Aorta (tissue), 5 donors: ENCODE data around the gene PPP1R15A. TPM values are rescaled to one million over a fixed set of nuclear protein-coding genes. Genes with fewer than 3 reads are reported as not detected.
A peak's percentile ranks its signal among the peaks of the same experiment; 100 is the strongest.
"Not testable (repeated sequence)": the region's sequence is repeated elsewhere in the genome, so short reads cannot be mapped to it uniquely, and the experiment has no call there.

ENCODE experiments used
- ATAC-seq: fragments of 200-7000 bp; cut with Tn5 transposase; one replicate; pipeline ENCODE4 v1.9.1; 2022; ENCODE audit warnings: moderate library complexity; ENCODE audit not compliant: low FRiP score
- DNase-seq, 2 donors: peaks; one replicate each; pipeline ENCODE4 v3.0.0-alpha.2; 2020
- H3K27ac ChIP-seq, 2 donors: one replicate each; pipeline ENCODE4 v1.5.1; 2013; ENCODE audit warnings: low read length in 2 of 2, mild to moderate bottlenecking in 2 of 2, moderate library complexity in 2 of 2, control low read depth in 1 of 2, inconsistent platforms in 1 of 2, low read depth in 1 of 2
- H3K27me3 ChIP-seq, 2 donors: one replicate each; pipeline ENCODE4 v1.6.1; 2013; ENCODE audit warnings: control low read depth in 1 of 2, low read length in 1 of 2, mild to moderate bottlenecking in 1 of 2, moderate library complexity in 1 of 2; ENCODE audit not compliant: insufficient read depth in 2 of 2, control insufficient read depth in 1 of 2
- H3K36me3 ChIP-seq, 2 donors: one replicate each; pipeline ENCODE4 v1.6.1; 2013; ENCODE audit warnings: control low read depth in 1 of 2, low read length in 1 of 2, mild to moderate bottlenecking in 1 of 2; ENCODE audit not compliant: insufficient read depth in 2 of 2, control insufficient read depth in 1 of 2
- H3K4me1 ChIP-seq, 2 donors: one replicate each; pipeline ENCODE4 v1.6.1; 2013; ENCODE audit warnings: low read length in 2 of 2, control low read depth in 1 of 2, mild to moderate bottlenecking in 1 of 2, moderate library complexity in 1 of 2; ENCODE audit not compliant: insufficient read depth in 2 of 2, control insufficient read depth in 1 of 2
- H3K4me3 ChIP-seq, 2 donors: one replicate each; pipeline ENCODE4 v1.5.1; 2013; ENCODE audit warnings: low read length in 2 of 2, control low read depth in 1 of 2, mild to moderate bottlenecking in 1 of 2
- H3K9me3 ChIP-seq: one replicate; pipeline ENCODE4 v1.6.1; 2013; ENCODE audit warnings: mild to moderate bottlenecking, low read length; ENCODE audit not compliant: control insufficient read depth
- WGBS, 2 donors: extraction: QIAGEN DNeasy Blood & Tissue Kit; methylation state at CpG; one replicate each; pipeline ENCODE4 v1.1.7; 2013; 5-methylcytosine and 5-hydroxymethylcytosine counted together
- intact Hi-C, 2 donors: fragments of 100-400 bp; cut with DNase I; formaldehyde crosslinking; loops; one replicate each; pipeline versions ENCODE4 v1.14.2 to v1.15.0; 2022
- polyA plus RNA-seq, 2 donors: library from polyadenylated mRNA; stranded (reverse); fragments of 200-250 nt; gene quantifications; one replicate each; pipeline ENCODE4 v1.2.3, GENCODE V29; 2013
- total RNA-seq, 2 donors: library from RNA; stranded (reverse); fragmentation: NEBNext Ultra II Directional; extraction: Animal tissue kit (Norgen Biotek cat#: 25700); gene quantifications; one replicate each; pipeline ENCODE4 v1.2.1, GENCODE V29; 2021
- donor health status: healthy with polysubstance abuse.
- donor health status: Bipolar disorder and iron deficiency.
- donor health status: DM: no; HTN: no; CAD: no.
- donor health status: DM: no; HTN: no; CAD: no.
- donor health status: DM: yes; HTN: yes; CAD: no.

Gene PPP1R15A
- total and polyA plus RNA-seq, 4 donors: 57.2 to 182 (median 80.1) TPM

DNA sequence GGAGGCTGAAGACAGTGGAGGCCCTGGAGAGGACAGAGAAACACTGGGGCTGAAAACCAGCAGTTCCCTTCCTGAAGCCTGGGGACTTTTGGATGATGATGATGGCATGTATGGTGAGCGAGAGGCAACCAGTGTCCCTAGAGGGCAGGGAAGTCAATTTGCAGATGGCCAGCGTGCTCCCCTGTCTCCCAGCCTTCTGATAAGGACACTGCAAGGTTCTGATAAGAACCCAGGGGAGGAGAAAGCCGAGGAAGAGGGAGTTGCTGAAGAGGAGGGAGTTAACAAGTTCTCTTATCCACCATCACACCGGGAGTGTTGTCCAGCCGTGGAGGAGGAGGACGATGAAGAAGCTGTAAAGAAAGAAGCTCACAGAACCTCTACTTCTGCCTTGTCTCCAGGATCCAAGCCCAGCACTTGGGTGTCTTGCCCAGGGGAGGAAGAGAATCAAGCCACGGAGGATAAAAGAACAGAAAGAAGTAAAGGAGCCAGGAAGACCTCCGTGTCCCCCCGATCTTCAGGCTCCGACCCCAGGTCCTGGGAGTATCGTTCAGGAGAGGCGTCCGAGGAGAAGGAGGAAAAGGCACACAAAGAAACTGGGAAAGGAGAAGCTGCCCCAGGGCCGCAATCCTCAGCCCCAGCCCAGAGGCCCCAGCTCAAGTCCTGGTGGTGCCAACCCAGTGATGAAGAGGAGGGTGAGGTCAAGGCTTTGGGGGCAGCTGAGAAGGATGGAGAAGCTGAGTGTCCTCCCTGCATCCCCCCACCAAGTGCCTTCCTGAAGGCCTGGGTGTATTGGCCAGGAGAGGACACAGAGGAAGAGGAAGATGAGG lies 1.5 kb downstream of the PPP1R15A start:
- intact Hi-C loops: loop anchor here (5.0 to 10.0 kb wide), 2 partner anchors 91 to 94 kb away; partner anchors contain the start of gene FTL (in 2 of the 2)
- H3K9me3 ChIP-seq: no peaks in the 10 kb centered on the region
- peak overlapping the region; percentile 71 to 93 for H3K27ac ChIP-seq
- ATAC-seq (no peak), DNase-seq (no peak)
- peaks cover 0 to 4% of the 10 kb centered on the region in 2 donors for H3K36me3 ChIP-seq
- H3K27me3 ChIP-seq: no peaks in the 10 kb centered on the region
- no peaks in the 10 kb centered on the region for H3K4me1 ChIP-seq
- WGBS, 2 donors: 5 to 7% methylated on average over 14 of the region's 14 CpGs
- peak overlapping the region; percentile 24 to 99 for H3K4me3 ChIP-seq

DNA sequence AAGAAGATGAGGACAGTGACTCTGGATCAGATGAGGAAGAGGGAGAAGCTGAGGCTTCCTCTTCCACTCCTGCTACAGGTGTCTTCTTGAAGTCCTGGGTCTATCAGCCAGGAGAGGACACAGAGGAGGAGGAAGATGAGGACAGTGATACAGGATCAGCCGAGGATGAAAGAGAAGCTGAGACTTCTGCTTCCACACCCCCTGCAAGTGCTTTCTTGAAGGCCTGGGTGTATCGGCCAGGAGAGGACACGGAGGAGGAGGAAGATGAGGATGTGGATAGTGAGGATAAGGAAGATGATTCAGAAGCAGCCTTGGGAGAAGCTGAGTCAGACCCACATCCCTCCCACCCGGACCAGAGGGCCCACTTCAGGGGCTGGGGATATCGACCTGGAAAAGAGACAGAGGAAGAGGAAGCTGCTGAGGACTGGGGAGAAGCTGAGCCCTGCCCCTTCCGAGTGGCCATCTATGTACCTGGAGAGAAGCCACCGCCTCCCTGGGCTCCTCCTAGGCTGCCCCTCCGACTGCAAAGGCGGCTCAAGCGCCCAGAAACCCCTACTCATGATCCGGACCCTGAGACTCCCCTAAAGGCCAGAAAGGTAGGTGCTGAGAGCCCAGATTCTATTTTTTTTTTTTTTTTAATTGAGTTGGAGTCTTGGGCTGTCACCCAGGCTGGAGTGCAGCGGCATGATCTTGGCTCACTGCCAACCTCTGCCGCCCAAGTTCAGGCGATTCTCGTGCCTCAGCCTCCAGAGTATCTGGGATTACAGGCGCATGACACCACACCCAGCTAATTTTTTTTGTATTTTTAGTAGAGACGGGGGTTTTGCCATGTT lies 2.3 kb downstream of the PPP1R15A start:
- Histone ChIP-seq H3K27ac (peak overlapping the region in 1 of 2 donors; percentile 93), H3K36me3 (peaks cover 0 to 4% of the 10 kb centered on the region in 2 donors), H3K4me1 (no peaks in the 10 kb centered on the region), H3K9me3 (no peaks in the 10 kb centered on the region), H3K4me3 (peak overlapping the region; percentile 24 to 99), H3K27me3 (no peaks in the 10 kb centered on the region)
- ATAC-seq (peak; percentile 2), DNase-seq (peak in 1 of 2 donors; percentile 67)
- intact Hi-C loops: loop anchor here (5.0 to 10.0 kb wide), 2 partner anchors 90 to 93 kb away; partner anchors contain the start of gene FTL (in 2 of the 2)
- 3 to 5% methylated on average over 17 of the region's 17 CpGs for WGBS, 2 donors

DNA sequence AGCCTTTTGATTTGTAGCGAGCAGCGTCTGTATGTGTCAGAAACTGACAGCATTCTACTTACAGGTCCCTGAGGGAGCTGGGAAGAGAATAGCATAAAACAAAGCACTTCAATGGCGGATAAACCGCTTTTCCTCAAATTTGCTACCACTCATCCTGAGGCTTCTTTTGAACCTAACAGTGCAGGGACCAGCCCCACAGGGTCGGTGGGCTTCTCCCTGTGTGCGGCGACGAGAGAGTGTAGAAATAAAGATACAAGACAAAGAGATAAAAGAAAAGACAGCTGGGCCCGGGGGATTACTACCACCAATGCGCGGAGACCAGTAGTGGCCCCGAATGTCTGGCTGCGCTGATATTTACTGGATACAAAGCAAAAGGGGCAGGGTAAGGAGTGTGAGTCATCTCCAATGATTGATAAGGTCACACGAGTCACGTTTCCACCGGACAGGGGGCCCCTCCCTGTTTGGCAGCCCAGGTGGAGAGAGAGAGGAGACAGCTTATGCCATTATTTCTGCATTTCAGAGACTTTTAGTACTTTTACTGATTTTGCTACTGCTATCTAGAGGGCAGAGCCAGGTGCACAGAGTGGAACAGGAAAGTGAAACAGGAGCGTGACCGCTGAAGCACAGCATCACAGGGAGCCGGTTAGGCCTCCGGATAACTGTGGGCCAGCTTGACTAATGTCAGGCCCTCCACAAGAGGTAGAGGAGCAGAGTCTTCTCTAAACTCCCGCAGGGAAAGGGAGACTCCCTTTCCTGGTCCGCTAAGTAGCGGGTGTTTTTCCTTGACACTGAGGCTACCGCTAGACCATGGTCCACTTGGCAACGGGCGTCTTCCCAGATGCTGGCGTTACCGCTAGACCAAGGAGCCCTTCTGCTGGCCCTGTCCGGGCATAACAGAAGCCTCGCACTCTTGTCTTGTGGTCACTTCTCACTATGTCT lies 4.1 kb downstream of the PPP1R15A start:
- not testable (repeated sequence) for H3K27me3 ChIP-seq, H3K36me3 ChIP-seq, H3K4me1 ChIP-seq, H3K27ac ChIP-seq, H3K9me3 ChIP-seq, ATAC-seq
- peak overlapping the region in 1 of 2 donors; percentile 24 for H3K4me3 ChIP-seq
- WGBS, 2 donors: 70 to 73% methylated on average over 30 of the region's 30 CpGs
- peak in 1 of 2 donors; percentile 80 for DNase-seq
- intact Hi-C loops: loop anchor here in 1 of 2 donors (10.0 kb wide), 1 partner anchor 88 kb away; the partner anchor contains the start of gene FTL

DNA sequence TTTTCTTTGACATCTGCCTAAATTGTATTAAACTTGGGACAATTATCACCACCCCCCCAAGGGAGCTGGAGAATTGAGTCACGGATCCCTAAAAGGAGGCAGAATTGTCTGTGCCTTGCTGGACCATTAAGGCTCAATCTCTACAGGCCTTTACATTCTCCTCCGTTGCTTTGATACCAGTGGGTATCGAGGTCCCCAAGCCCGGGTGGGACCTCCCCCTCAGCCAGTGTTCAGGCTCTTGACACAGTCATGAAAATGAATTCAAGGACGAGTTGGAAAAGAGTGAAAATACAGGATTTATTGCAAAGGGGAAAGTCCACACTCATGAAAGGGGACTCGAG lies 5.6 kb downstream of the PPP1R15A start:
- H3K36me3 ChIP-seq: peaks cover 0 to 4% of the 10 kb centered on the region in 2 donors

DNA sequence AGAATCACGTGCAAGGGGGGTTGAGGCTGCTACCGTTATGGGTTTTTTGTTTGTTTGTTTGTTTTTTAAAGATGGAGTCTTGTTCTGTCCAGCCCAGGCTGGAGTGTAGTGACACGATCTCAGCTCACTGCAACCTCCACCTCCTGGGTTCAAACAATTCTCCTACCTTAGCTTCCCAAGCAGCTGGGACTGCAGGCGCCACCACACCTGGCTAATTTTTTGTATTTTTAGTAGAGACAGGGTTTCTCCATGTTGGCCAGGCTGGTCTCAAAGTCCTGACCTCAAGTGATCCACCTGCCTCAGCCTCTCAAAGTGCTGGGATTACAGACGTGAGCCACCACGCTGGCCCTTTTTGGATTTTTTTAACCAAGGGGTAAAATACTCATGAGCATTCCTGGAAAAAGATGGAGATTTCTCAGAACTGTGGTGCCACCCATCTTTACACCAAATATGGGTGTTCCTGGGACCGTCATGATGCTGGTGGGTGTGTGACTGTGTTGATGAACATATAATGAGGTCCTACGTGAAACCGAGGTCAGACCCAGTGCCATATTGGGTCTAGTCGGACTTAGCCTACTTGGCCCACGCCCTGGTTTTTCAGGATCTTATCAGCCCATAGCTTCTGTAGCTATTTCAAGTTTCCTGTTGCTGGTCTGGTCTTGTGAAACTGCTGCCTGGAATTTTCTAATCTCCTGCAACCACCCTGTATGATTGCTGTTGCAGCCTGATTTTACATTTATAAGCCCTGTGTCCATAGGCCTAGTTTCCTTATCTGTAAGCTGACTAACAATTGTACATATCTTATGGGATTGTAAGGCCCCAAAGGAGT lies 6.2 kb downstream of the PPP1R15A start:
- DNase-seq: peak; percentile 86 to 88
- peak; percentile 67 for ATAC-seq
- peaks cover 0 to 4% of the 10 kb centered on the region in 2 donors for H3K36me3 ChIP-seq
- H3K4me3 ChIP-seq: no peak overlapping the region
- intact Hi-C loops: loop anchor here in 1 of 2 donors (10.0 kb wide), 1 partner anchor 86 kb away; the partner anchor contains the start of gene FTL
- H3K27me3 ChIP-seq: no peaks in the 10 kb centered on the region
- H3K9me3 ChIP-seq: no peaks in the 10 kb centered on the region
- 26 to 27% methylated on average over 11 of the region's 11 CpGs for WGBS, 2 donors
- peak overlapping the region in 1 of 2 donors; percentile 44 for H3K27ac ChIP-seq
- no peaks in the 10 kb centered on the region for H3K4me1 ChIP-seq

More for the DNA sequence above, 5.6 kb downstream of the PPP1R15A start:
- Histone ChIP-seq H3K4me3 (no peak overlapping the region), H3K27me3 (no peaks in the 10 kb centered on the region), H3K9me3 (no peaks in the 10 kb centered on the region), H3K27ac (peak overlapping the region in 1 of 2 donors; percentile 44), H3K4me1 (no peaks in the 10 kb centered on the region)
- intact Hi-C loops: loop anchor here in 1 of 2 donors (10.0 kb wide), 1 partner anchor 87 kb away; the partner anchor contains the start of gene FTL
- no peak for ATAC-seq
- WGBS, 2 donors: 77 to 80% methylated on average over 6 of the region's 6 CpGs
- DNase-seq: no peak

DNA sequence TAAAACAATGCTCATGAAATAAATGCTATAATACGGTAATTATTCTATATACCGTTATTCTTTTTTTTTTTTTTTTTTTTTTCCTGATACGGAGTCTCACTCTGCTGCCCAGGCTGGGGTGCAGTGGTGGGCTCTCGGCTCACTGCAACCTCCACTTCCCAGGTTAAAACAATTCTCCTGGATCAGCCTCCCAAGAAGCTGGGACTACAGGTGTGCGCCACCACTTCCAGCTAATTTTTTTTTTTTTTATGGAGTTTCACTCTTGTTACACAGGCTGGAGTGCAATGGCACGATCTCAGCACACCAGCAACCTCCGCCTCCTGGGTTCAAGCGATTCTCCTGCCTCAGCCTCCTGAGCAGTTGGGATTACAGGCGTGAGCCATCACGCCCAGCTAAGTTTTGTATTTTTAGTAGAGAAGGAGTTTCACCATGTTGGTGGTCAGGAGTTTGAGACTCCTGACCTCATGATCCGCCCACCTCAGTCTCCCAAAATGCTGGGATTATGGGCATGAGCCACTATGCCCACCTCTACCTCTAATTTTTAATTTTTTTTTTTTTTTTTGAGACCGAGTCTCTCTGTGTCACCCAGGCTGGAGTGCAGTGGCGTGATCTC lies 6.9 kb downstream of the PPP1R15A start:
- WGBS, 2 donors: 82 to 84% methylated on average over 13 of the region's 13 CpGs
- H3K4me3 ChIP-seq: no peak overlapping the region
- H3K27ac ChIP-seq: peak overlapping the region in 1 of 2 donors; percentile 51
- no peaks in the 10 kb centered on the region for H3K27me3 ChIP-seq
- ATAC-seq: no peak
- no peak for DNase-seq
- H3K4me1 ChIP-seq: no peaks in the 10 kb centered on the region
- peaks cover 0 to 2% of the 10 kb centered on the region in 2 donors for H3K36me3 ChIP-seq
- intact Hi-C loops: loop anchor here in 1 of 2 donors (10.0 kb wide), 1 partner anchor 86 kb away; the partner anchor contains the start of gene FTL
- H3K9me3 ChIP-seq: no peaks in the 10 kb centered on the region

DNA sequence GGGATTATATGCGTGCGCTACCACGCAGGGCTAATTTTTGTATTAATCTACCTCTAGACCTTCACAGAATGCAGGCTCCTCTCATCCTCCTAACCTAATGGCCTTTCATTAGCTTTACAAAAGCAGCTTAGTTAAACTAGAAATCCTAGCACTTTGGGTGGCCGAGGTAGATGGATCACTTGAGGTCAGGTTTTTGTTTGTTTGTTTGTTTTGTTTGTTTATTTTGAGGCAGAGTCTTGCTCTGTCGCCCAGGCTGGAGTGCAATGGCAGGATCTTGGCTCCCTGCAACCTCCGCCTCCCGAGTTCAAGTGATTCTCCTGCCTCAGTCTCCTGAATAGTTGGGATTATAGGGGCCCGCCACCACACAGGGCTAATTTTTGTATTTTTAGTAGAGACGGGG lies 7.5 kb downstream of the PPP1R15A start:
- H3K9me3 ChIP-seq, H3K4me3 ChIP-seq, ATAC-seq, H3K4me1 ChIP-seq, H3K27me3 ChIP-seq, H3K36me3 ChIP-seq: not testable (repeated sequence)
- WGBS, 2 donors: 91 to 93% methylated on average over 9 of the region's 9 CpGs
- intact Hi-C loops: loop anchor here in 1 of 2 donors (10.0 kb wide), 1 partner anchor 85 kb away; the partner anchor contains the start of gene FTL
- peak overlapping the region in 1 of 2 donors; percentile 51 for H3K27ac ChIP-seq
- DNase-seq: peak in 1 of 2 donors; percentile 47
